ENCODE measurements around the gene OTULINL.
"Not testable (repeated sequence)": the region's sequence is repeated elsewhere in the genome, so short reads cannot be mapped to it uniquely, and the experiment has no call there.

Gene OTULINL
- total RNA-seq, result 9.9 to 44.6 reads per million in 2 experiments

DNA sequence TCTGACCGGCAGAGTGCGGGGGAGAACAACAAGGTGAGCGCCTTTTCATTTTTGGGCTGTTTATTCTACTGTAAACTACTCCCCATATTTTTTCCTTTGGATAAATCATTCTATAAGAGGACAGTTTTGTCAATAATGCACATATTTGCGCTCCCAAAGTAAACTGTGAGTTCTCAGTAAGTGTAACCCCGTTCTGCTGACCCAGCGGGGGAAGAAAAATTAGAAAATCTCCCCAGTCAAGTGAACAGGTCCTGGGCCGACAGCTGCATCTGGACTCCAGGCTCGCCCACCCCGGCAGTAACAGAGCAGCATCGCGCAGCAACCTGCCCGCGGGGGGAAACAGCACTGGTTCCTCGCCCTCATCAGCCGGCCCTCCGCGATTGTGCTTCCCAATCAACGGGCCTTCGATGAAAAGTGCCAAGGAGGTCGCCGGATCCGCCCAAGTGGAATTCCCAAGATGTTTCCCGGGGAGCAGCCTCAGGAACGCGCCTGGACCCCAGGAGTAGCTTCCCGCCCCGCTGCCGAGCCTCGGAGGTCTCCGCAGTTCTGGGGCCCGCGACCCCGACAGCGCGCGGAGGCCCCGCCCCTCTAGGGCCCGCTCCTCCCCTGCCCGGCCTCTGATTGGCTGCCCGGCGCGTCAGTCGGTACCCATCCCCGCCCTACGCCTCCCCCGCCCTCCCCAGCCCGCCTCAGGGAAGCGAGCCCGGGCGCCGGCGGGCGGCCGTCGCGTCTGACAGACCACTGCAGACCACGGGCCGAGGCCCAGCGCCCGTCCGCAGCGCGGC lies at the start of gene OTULINL:
OTULINL (plus strand) TSS at position 687 of the 785 bp plus-strand sequence. CDS start 103 bp downstream, outside the sequence.
- DNase-seq (ENCODE audit: low read depth), result peak; percentile 84

DNA sequence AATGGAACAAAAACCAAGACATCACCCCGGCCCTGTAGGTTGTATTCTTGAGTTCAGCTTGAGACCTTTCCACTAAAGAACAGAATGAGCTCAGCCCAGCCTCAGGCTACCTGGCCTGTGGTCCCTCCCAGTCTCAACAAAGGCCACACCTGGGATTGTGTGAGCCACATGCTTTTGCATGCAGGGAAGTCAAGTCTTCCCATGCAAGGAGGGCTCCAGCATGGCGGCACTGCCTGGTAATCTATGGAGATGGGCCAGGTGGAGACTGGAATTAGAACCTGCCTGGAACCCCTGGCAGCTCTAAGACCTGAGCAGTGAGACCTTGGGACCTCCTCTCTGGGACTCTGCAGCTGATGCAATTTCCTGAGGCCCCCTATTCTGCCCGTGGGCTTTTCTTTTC lies 49.4 kb upstream of the OTULINL start:
- DNase-seq (ENCODE audit: low read depth), result no peak

DNA sequence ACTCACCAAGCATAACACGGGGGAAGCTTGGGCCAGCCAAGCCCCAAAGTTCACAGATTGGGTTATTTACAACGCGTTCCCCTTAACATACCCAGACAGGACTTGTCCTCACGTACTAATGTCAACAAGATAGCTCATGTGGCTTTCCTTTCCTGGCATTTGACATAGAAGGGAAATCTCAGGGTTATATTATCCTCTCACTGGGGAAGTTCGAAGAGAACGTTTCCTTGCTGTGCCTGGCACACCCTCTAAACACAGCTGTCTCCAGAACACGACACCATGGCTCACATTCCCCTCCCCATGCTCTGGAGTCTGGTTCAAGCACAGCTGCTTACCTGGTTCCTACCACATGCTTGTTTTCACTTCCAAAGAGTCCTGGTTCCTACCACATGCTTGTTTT lies 46.8 kb upstream of the OTULINL start:
- DNase-seq (ENCODE audit: low read depth), result no peak

- no peak for DNase-seq (ENCODE audit: low read depth)
Measured at GRCh38 chr5:14545308-14545707, 36.3 kb upstream of the OTULINL start.

GRCh38 chr5:14545862-14546261 lies 35.7 kb upstream of the OTULINL start:
- DNase-seq (ENCODE audit: low read depth), result no peak

DNA sequence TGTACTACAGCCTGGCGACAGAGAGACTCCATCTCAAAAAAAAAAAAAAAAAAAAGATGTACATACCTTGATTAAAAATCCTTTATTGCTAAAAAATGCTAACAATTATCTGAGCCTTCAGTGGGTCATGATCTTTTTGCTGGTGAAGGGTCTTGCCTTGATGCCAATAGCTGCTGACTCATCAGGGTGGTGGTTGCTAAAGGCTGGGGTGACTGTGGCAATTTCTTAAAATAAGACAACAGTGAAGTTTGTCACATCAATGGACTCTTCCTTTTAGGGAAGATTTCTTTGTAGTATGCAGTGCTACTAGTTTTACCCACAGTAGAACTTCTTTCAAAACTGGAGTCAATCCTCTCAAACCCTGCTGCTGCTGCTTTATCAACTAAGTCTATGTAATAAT lies 33.9 kb upstream of the OTULINL start:
- no peak for DNase-seq (ENCODE audit: low read depth)

GRCh38 chr5:14551211-14551610 lies 30.4 kb upstream of the OTULINL start:
- DNase-seq (ENCODE audit: low read depth), result no peak

DNA sequence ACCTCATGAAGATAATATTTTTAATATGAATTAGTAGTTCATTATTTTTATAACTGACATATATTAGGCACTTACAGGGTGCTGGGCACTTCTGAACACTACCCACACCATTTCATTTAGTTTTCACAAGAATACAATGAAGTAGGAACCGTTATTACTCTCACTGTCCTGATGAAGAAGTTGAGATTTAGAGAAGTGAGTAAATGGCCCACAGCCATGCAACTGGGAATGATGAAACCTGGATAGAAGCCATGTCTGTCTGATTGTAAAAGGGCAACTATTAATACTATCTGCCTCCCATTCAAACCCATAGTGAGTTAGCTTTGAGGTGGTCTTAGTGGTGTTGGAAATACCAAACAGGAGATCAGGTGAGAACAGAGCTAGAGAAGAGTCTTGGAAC lies 29.6 kb upstream of the OTULINL start:
- no peak for DNase-seq (ENCODE audit: low read depth)

DNA sequence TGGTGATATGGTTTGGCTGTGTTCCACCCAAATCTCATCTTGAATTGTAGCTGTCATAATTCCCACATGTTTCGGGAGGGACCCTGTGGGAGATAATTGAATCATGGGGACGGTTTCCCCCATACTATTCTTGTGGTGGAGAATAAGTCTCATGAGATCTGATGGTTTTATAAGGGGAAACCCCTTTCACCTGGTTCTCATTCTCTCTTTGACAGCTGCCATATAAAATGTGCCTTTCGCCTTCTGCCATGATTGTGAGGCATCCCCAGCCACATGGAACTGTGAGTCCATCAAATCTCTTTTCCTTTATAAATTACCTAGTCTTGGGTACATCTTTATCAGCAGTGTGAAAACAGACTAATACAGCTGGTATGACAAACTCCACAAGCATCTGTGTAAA lies 27.3 kb upstream of the OTULINL start:
- not testable (repeated sequence) for DNase-seq (ENCODE audit: low read depth)

DNA sequence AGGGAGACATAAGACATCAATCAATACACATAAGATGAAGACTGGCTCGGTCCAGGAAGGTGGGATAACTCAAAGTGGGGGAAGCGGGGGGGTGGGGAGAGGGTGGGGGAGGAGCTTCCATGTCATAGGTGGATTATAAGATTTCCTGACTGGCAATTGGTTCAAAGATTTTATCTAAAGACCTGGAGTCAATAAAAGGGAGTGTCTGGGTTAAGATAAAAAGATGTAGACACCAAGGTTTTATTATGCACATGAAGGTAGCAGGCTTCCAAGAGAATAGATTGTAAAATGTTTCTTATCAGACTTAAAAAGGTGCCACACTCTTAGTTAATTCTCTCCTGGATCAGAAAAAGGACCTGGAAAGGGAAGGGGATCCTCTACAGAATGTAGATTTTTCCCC lies 25.6 kb upstream of the OTULINL start:
- no peak for DNase-seq (ENCODE audit: low read depth)

DNA sequence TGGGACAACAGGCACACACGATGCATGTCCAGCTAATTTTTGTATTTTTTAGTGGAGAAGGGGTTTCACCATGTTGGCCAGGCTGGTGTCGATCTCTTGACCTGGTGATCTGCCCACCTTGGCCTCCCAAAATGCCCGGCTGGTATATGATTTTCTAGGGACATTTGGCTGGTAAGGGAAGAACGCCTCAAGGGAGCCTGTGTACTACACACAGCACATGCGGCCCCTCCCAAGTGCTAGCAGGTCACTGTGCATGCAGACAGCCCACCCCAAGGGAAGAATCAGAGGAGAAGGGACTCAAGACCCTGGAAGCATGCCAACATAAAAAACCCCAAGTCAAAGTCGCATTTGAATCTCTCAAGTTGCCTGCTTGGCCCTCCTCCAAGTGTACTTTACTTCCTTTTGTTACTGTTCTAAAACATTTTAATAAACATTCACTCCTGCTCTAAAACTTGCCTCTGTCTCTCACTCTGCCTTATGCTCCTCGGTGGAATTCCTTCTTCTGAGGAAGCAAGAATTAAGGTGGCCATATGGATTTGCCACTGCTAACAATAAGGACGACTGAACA lies 24.3 kb upstream of the OTULINL start:
- no peak for DNase-seq (ENCODE audit: low read depth)

- DNase-seq (ENCODE audit: low read depth), result no peak
Measured at GRCh38 chr5:14557791-14558415, 23.7 kb upstream of the OTULINL start.

DNA sequence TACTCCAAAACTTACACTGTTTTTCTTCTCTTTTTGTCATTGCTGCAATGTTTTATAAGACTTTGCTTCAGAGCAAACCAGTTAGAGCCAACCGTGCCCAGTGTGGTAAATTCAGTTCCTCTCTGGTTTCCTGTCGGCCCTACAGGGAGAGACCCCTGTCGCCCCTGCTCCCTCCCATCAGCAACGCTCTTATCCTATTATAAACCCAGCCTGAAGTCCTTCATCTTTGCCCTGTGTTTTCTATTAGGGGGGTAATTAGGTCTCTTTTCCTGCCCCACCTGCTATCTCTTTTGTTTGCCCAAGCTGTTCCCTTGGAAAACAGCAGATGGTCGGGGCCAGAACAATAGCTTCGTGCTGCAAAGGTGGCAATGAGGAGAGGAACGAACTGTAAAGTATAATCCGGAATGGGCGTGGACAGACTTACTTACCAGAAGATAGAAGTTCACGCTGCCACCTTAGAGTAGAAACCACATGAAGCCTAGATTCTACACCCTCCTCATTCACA lies 21.4 kb upstream of the OTULINL start:
- DNase-seq (ENCODE audit: low read depth), result no peak

DNA sequence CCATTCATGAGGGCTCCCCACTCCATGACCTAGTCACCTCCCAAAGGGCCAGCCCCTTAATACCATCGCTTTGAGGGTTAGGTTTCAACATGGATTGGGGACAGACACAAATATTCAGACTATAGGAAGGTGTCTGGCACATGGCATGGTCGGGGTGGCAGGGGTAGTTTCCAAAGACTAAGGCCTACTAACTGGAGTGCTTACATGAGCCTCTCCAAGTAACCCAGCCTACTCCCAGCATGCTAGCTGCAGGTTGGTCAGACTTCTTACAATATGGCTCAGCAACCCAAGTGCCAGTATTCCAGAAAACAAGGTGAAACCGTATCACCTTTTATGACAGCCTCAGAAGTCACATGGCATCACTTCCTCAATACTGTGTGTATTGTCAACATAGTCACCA lies 19.9 kb upstream of the OTULINL start:
- DNase-seq (ENCODE audit: low read depth), result no peak

DNA sequence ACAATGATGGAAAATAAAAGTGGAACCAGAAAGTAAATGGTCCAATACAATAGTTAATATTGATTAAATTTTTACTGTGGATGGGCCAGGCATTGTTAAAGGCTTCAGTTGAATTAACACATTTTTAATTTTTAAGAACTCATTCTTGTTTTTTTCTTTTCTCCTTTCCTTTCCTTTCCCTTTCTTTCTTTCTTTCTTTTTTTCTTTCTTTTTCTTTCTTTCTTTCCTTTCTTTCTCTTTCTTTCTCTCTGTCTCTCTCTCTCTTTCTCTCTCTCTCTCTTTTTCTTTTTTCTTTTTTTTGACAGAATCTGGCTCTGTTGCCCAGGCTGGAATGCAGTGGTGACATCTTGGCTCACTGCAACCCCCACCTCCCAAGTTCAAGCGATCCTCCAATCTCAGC lies 13.3 kb upstream of the OTULINL start:
- DNase-seq (ENCODE audit: low read depth), result no peak

DNA sequence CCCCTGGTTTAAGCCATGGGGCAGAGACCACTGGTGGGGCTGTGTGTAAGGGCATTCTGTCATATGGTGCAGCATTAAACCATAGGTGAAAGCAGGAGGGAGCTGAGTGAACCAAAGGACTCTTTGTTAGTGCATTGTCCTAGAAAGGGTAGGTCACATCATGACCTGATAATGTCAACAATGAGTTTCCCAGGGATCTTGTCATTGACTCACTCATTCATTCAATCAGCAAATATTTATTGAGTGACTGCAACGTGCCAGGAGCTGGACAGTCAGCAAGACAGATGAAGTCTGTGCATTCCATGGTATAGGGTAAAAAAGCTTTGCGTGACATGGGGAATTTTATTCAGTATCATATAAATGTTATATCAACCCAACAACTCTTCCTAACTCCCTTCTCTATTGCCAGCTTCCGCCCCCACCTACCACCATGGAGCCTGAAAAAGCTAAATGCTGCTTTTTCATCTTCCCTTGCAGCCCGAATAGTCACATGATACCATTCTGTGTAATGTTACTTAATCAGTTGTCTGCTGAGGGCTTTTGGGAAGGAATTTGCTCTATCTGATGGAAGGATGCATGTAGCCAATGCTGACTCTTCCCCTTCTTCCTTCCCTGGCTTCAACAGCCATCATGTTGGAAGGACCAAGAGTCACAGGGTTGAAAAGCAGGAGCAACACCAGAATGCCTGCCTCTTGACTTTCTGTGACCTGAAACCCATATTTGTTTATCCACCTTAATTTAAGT lies 11.5 kb upstream of the OTULINL start:
- no peak for DNase-seq (ENCODE audit: low read depth)

GRCh38 chr5:14571901-14572300 lies 9.7 kb upstream of the OTULINL start:
- DNase-seq (ENCODE audit: low read depth), result no peak

DNA sequence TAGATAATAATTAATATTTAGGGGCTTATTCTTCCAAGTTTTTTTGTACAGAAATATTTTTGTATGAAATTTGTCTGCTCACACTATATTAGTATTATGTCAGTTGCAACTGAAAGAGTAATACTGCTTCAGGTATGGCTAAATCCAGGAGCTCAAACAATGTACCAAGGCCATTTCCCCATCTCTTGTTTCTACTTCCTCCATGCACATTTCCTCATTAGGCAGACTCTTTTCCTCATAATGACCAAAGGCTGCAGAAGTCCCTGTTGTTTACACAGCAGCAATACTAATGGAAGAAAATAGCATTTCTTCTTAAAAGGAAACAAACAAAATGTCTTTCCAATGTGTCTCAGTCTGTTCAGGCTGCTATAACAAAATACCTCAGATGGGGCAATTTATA lies 9.2 kb upstream of the OTULINL start:
- no peak for DNase-seq (ENCODE audit: low read depth)

DNA sequence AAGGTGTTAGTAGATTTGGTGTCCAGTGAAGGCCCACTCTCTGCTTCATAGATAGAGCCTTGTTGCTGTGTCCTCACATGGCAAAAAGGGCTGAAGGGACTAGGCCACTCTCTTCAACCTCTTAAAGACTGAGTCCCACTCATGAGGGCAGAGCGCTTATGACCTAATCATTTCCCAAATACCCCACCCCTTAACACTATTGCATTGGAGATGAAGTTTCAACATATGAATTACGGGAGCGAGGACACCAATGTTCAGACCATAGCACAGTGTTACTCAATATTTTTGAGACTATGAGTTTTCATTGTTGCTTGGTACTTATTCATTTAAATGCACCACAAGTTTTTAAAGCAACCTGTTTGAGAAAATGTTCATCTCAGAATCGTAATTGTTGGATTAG lies 8.8 kb upstream of the OTULINL start:
- DNase-seq (ENCODE audit: low read depth), result no peak

GRCh38 chr5:14574096-14574495 lies 7.5 kb upstream of the OTULINL start:
- no peak for DNase-seq (ENCODE audit: low read depth)

GRCh38 chr5:14574891-14575508 lies 6.6 kb upstream of the OTULINL start:
- DNase-seq (ENCODE audit: low read depth), result no peak

DNA sequence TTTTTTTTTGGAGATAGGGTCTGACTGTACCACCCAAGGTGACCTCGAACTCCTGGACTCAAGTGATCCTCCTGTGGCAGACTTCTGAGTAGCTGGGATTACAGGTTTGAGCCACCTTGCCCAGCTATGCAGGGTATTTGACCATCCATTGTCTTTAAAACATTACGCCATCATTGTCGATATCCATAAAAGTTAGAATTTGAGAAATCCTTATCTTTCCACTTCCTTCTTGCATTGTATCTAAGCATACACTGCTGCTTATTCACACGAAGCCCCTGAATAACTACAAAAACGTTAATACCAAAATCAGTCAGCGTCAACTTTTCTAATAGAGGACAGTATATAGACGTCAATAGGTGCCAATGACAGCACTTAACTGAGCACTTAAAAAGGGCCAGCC lies 5.4 kb upstream of the OTULINL start:
- no peak for DNase-seq (ENCODE audit: low read depth)
